GM12878 (cell line): ENCODE measurements around the gene ARRDC1. TPM values are rescaled to one million over a fixed set of nuclear protein-coding genes. Genes with fewer than 3 reads are reported as not detected.

Source experiments
- BACH1 ChIP-seq: fragments of 450-650 bp; IDR thresholded peaks from 2 replicates; pipeline ENCODE4 v1.6.1; 2017; ENCODE audit warnings: mild to moderate bottlenecking, borderline replicate concordance
- BHLHE40 ChIP-seq, 2 experiments: fragments of 450-650 bp in 1 of 2; IDR thresholded peaks; 2 replicates each; pipeline ENCODE4 v1.6.1; 2011 to 2017; ENCODE audit warnings: low read depth in 2 of 2, borderline replicate concordance in 1 of 2, improper control_type of control experiment in 1 of 2, low read length in 1 of 2, mild to moderate bottlenecking in 1 of 2
- BMI1 ChIP-seq: fragments of 450-650 bp; IDR thresholded peaks from 2 replicates; pipeline ENCODE4 v1.6.1; 2016; ENCODE audit warnings: mild to moderate bottlenecking, moderate library complexity, borderline replicate concordance
- FOXK2 ChIP-seq: fragments of 450-650 bp; IDR thresholded peaks from 2 replicates; pipeline ENCODE4 v1.6.1; 2017; ENCODE audit warnings: mild to moderate bottlenecking, moderate library complexity
- IRF4 ChIP-seq: IDR thresholded peaks from 2 replicates; pipeline ENCODE4 v1.6.1; 2011; ENCODE audit warnings: low read depth, low read length
- MTA2 ChIP-seq: fragments of 450-650 bp; IDR thresholded peaks from 2 replicates; pipeline ENCODE4 v1.6.1; 2016; ENCODE audit warnings: low read depth, mild to moderate bottlenecking, moderate library complexity
- MXI1 ChIP-seq: fragments of 150-350 bp; IDR thresholded peaks from 2 replicates; pipeline ENCODE4 v1.6.1; 2011; ENCODE audit warnings: low read depth, mild to moderate bottlenecking, inconsistent platforms, low read length, improper control_type of control experiment
- POLR2AphosphoS2 ChIP-seq: IDR thresholded peaks from 2 replicates; pipeline ENCODE4 v1.6.1; 2011; ENCODE audit warnings: low read depth, mild to moderate bottlenecking, low read length, improper control_type of control experiment, moderate library complexity
- RUNX3 ChIP-seq: IDR thresholded peaks from 2 replicates; pipeline ENCODE4 v1.6.1; 2012; ENCODE audit warnings: low read length, inconsistent platforms
- SMAD5 ChIP-seq: IDR thresholded peaks from 2 replicates; pipeline ENCODE4 v1.6.1; 2016; ENCODE audit warnings: antibody characterized with exemption, low read depth
- SMC3 ChIP-seq: IDR thresholded peaks from 2 replicates; pipeline ENCODE4 v1.6.1; 2011; ENCODE audit warnings: low read length, improper control_type of control experiment, borderline replicate concordance
- TAF1 ChIP-seq: IDR thresholded peaks from 2 replicates; pipeline ENCODE4 v1.6.1; 2011; ENCODE audit warnings: mild to moderate bottlenecking, low read depth, low read length, borderline replicate concordance
- polyA plus RNA-seq, 11 experiments: library from polyadenylated mRNA; depleted of rRNA in 4 of 11; unstranded in 6 of 11; stranded (reverse) in 5 of 11; fragments of >200 nt; fragmentation: Nextera tagmentation in 4 of 11; fragmentation: Illumina TruSeq in 1 of 11; extraction: Ambion mirVana in 4 of 11; extraction: Trizol in 1 of 11; gene quantifications; 1 replicate in 1 of 11; 2 replicates in 10 of 11; pipeline versions ENCODE4 v1.2.1 to v1.2.3, GENCODE V29; 2011 to 2016; ENCODE audit warnings: inconsistent platforms in 2 of 11, missing spikeins in 2 of 11, low read depth in 1 of 11
- total RNA-seq, 4 experiments: library from RNA; depleted of rRNA in 3 of 4; stranded (reverse); fragments of >200 nt in 3 of 4; fragmentation: Illumina TruSeq in 1 of 4; extraction: Trizol in 1 of 4; gene quantifications; 2 replicates each; pipeline versions ENCODE4 v1.2.1 to v1.2.3, GENCODE V29; 2013 to 2021
- TF ChIP-seq, protein P1 (sequence below): fragments of 150-350 bp; IDR thresholded peaks from 2 replicates; pipeline ENCODE4 v1.6.1; 2016; ENCODE audit warnings: low read depth, low read length
- TF ChIP-seq, protein P2 (sequence below): fragments of 450-650 bp; IDR thresholded peaks from 2 replicates; pipeline ENCODE4 v1.6.1; 2014; ENCODE audit warnings: mild to moderate bottlenecking
- TF ChIP-seq, protein P3 (sequence below): fragments of 450-650 bp; conservative IDR thresholded peaks from 2 replicates; pipeline ENCODE4 v1.6.1; 2017; ENCODE audit warnings: mild to moderate bottlenecking, moderate library complexity
- TF ChIP-seq, protein P4 (sequence below): fragments of 450-650 bp; IDR thresholded peaks from 2 replicates; pipeline ENCODE4 v1.6.1; 2016; ENCODE audit warnings: mild to moderate bottlenecking
- TF ChIP-seq, protein P5 (sequence below): IDR thresholded peaks from 2 replicates; pipeline ENCODE4 v1.6.1; 2011; ENCODE audit warnings: low read depth, mild to moderate bottlenecking, low read length, moderate library complexity, borderline replicate concordance; ENCODE audit errors: extremely low read depth
- TF ChIP-seq, protein P6 (sequence below): fragments of 450-650 bp; IDR thresholded peaks from 2 replicates; pipeline ENCODE4 v1.6.1; 2018; ENCODE audit warnings: mild to moderate bottlenecking, low read depth, moderate library complexity; ENCODE audit not compliant: partially characterized antibody

ARRDC1 gene
- total and polyA plus RNA-seq, 10 of the 15 experiments (the other 5 are each of a cell fraction or from before 2014, with no cell fraction given): 0.23 to 34.4 (median 20.9) TPM

DNA sequence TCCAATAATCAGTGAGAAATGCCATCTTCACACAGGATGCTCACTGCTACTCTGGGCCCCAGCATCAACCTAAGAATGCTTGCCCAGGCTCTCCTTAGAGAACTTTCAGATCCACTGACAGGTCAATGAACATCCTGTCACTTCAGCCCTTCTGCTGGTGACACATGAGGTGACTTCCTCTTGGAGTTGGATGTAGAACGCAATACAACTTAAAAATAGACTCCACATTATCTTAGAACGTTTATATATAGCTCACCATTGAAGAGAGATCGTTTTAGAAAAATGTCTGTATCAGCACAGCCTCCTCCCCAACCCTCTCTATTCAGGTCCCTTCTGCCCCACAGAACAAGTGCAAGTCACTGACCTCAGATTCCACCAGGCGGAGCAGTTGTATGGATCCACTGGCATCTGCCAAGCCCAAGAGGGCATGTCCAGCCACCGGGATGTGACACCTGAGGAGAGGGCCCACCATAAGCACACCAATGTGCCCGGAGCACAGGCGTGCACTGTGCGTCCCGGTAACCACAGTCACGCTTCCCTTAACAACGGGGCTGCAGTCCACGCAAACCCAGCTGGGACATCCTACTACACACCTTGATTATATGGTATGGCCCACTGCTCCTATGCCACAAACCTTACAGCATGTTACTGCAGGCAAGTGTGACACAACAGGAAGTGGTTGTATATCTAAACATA is 29.6 kb upstream of the ARRDC1 start (continued):
- TF ChIP-seq, protein P1, sequence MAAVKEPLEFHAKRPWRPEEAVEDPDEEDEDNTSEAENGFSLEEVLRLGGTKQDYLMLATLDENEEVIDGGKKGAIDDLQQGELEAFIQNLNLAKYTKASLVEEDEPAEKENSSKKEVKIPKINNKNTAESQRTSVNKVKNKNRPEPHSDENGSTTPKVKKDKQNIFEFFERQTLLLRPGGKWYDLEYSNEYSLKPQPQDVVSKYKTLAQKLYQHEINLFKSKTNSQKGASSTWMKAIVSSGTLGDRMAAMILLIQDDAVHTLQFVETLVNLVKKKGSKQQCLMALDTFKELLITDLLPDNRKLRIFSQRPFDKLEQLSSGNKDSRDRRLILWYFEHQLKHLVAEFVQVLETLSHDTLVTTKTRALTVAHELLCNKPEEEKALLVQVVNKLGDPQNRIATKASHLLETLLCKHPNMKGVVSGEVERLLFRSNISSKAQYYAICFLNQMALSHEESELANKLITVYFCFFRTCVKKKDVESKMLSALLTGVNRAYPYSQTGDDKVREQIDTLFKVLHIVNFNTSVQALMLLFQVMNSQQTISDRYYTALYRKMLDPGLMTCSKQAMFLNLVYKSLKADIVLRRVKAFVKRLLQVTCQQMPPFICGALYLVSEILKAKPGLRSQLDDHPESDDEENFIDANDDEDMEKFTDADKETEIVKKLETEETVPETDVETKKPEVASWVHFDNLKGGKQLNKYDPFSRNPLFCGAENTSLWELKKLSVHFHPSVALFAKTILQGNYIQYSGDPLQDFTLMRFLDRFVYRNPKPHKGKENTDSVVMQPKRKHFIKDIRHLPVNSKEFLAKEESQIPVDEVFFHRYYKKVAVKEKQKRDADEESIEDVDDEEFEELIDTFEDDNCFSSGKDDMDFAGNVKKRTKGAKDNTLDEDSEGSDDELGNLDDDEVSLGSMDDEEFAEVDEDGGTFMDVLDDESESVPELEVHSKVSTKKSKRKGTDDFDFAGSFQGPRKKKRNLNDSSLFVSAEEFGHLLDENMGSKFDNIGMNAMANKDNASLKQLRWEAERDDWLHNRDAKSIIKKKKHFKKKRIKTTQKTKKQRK: no peak
- TF ChIP-seq FOXK2: peak; percentile 54
- TF ChIP-seq, protein P2, sequence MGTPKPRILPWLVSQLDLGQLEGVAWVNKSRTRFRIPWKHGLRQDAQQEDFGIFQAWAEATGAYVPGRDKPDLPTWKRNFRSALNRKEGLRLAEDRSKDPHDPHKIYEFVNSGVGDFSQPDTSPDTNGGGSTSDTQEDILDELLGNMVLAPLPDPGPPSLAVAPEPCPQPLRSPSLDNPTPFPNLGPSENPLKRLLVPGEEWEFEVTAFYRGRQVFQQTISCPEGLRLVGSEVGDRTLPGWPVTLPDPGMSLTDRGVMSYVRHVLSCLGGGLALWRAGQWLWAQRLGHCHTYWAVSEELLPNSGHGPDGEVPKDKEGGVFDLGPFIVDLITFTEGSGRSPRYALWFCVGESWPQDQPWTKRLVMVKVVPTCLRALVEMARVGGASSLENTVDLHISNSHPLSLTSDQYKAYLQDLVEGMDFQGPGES: no peak
- TF ChIP-seq BMI1: no peak
- TF ChIP-seq TAF1: no peak
- no peak for TF ChIP-seq IRF4
- peak; percentile 12; the same call in 1 of the 2 replicates for TF ChIP-seq SMC3
- TF ChIP-seq SMAD5: no peak
- TF ChIP-seq POLR2AphosphoS2: no peak
- TF ChIP-seq, protein P3, sequence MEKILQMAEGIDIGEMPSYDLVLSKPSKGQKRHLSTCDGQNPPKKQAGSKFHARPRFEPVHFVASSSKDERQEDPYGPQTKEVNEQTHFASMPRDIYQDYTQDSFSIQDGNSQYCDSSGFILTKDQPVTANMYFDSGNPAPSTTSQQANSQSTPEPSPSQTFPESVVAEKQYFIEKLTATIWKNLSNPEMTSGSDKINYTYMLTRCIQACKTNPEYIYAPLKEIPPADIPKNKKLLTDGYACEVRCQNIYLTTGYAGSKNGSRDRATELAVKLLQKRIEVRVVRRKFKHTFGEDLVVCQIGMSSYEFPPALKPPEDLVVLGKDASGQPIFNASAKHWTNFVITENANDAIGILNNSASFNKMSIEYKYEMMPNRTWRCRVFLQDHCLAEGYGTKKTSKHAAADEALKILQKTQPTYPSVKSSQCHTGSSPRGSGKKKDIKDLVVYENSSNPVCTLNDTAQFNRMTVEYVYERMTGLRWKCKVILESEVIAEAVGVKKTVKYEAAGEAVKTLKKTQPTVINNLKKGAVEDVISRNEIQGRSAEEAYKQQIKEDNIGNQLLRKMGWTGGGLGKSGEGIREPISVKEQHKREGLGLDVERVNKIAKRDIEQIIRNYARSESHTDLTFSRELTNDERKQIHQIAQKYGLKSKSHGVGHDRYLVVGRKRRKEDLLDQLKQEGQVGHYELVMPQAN: no peak
- TF ChIP-seq, protein P4, sequence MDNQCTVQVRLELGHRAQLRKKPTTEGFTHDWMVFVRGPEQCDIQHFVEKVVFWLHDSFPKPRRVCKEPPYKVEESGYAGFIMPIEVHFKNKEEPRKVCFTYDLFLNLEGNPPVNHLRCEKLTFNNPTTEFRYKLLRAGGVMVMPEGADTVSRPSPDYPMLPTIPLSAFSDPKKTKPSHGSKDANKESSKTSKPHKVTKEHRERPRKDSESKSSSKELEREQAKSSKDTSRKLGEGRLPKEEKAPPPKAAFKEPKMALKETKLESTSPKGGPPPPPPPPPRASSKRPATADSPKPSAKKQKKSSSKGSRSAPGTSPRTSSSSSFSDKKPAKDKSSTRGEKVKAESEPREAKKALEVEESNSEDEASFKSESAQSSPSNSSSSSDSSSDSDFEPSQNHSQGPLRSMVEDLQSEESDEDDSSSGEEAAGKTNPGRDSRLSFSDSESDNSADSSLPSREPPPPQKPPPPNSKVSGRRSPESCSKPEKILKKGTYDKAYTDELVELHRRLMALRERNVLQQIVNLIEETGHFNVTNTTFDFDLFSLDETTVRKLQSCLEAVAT: no peak
- TF ChIP-seq RUNX3: peak; percentile 69; the same call in 1 of the 2 replicates
- TF ChIP-seq MXI1: peak; percentile 42; the same call in 1 of the 2 replicates
- TF ChIP-seq, protein P5, sequence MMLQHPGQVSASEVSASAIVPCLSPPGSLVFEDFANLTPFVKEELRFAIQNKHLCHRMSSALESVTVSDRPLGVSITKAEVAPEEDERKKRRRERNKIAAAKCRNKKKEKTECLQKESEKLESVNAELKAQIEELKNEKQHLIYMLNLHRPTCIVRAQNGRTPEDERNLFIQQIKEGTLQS: no peak
- peak in 1 of 2 experiments; percentile 45; a peak in 1 of 4 replicates for TF ChIP-seq BHLHE40 (IDR thresholded peaks at IDR 0.05; ENCODE audit: borderline replicate concordance in 1 of 2, low read depth in 2 of 2, low read length in 1 of 2)
- TF ChIP-seq MTA2: no peak
- 0 out of 2 replicates have a peak, but pooled peaks have one; percentile 8 for TF ChIP-seq BACH1
- TF ChIP-seq, protein P6, sequence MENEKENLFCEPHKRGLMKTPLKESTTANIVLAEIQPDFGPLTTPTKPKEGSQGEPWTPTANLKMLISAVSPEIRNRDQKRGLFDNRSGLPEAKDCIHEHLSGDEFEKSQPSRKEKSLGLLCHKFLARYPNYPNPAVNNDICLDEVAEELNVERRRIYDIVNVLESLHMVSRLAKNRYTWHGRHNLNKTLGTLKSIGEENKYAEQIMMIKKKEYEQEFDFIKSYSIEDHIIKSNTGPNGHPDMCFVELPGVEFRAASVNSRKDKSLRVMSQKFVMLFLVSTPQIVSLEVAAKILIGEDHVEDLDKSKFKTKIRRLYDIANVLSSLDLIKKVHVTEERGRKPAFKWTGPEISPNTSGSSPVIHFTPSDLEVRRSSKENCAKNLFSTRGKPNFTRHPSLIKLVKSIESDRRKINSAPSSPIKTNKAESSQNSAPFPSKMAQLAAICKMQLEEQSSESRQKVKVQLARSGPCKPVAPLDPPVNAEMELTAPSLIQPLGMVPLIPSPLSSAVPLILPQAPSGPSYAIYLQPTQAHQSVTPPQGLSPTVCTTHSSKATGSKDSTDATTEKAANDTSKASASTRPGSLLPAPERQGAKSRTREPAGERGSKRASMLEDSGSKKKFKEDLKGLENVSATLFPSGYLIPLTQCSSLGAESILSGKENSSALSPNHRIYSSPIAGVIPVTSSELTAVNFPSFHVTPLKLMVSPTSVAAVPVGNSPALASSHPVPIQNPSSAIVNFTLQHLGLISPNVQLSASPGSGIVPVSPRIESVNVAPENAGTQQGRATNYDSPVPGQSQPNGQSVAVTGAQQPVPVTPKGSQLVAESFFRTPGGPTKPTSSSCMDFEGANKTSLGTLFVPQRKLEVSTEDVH: no peak
